WTC11 (cell line): ENCODE results near the gene CXCL16. TPM values are rescaled to one million over a fixed set of nuclear protein-coding genes. Genes with fewer than 3 reads are reported as not detected.

Experiments used
- ATAC-seq: fragments of 200-7000 bp; cut with Tn5 transposase; 2 replicates; pipeline ENCODE4 v1.10.0; 2021; ENCODE audit warnings: mild to moderate bottlenecking, moderate library complexity
- CTCF ChIA-PET: fragments of 300-600 bp; sonication (Branson Sonifier 250); formaldehyde crosslinking; loops from one replicate; lab custom pipeline; 2021; ENCODE audit warnings: antibody characterized with exemption; lab: Charles Lee
- POLR2A ChIA-PET: fragments of 350-600 bp; sonication (Branson Sonifier 250); formaldehyde crosslinking; loops from one replicate; lab custom pipeline; 2021; ENCODE audit warnings: antibody characterized with exemption; lab: Charles Lee
- DNase-seq: peaks from one replicate; pipeline ENCODE4 v3.0.0; 2021; ENCODE audit warnings: low spot score
- H3K27ac Mint-ChIP-seq: 2 replicates; pipeline ENCODE4 v1.8.0; 2021; ENCODE audit warnings: mixed read lengths
- H3K27me3 Mint-ChIP-seq: 2 replicates; pipeline ENCODE4 v1.8.0; 2021; ENCODE audit warnings: low read depth, mild to moderate bottlenecking, moderate library complexity, mixed read lengths
- H3K36me3 Mint-ChIP-seq: 2 replicates; pipeline ENCODE4 v1.8.0; 2021; ENCODE audit warnings: mixed read lengths
- H3K4me1 Mint-ChIP-seq: 2 replicates; pipeline ENCODE4 v1.8.0; 2022; ENCODE audit warnings: mixed read lengths
- H3K4me3 Mint-ChIP-seq: 2 replicates; pipeline ENCODE4 v1.8.0; 2021; ENCODE audit warnings: mild to moderate bottlenecking, moderate library complexity, mixed read lengths
- H3K9me3 Mint-ChIP-seq: 2 replicates; pipeline ENCODE4 v1.8.0; 2021; ENCODE audit warnings: mixed read lengths
- ATF1 ChIP-seq: sonication (generic); formaldehyde crosslinking; IDR thresholded peaks from 2 replicates; pipeline ENCODE4 v1.8.1; 2023; ENCODE audit warnings: mild to moderate bottlenecking, moderate library complexity, missing genetic modification reagents
- ELF4 ChIP-seq: sonication (generic); formaldehyde crosslinking; IDR thresholded peaks from 2 replicates; pipeline ENCODE4 v1.8.1; 2022; ENCODE audit warnings: low read depth, mild to moderate bottlenecking, moderate library complexity, missing genetic modification reagents
- FOXK1 ChIP-seq: sonication (generic); formaldehyde crosslinking; IDR thresholded peaks from 2 replicates; pipeline ENCODE4 v1.8.0; 2022; ENCODE audit warnings: mild to moderate bottlenecking, moderate library complexity, missing genetic modification reagents
- FOXP1 ChIP-seq: sonication (generic); formaldehyde crosslinking; IDR thresholded peaks from 2 replicates; pipeline ENCODE4 v1.8.0; 2022; ENCODE audit warnings: missing genetic modification reagents, mild to moderate bottlenecking, moderate library complexity, borderline replicate concordance
- GABPB1 ChIP-seq: sonication (generic); formaldehyde crosslinking; IDR thresholded peaks from 2 replicates; pipeline ENCODE4 v1.8.1; 2023; ENCODE audit warnings: mild to moderate bottlenecking, missing genetic modification reagents
- HMGA2 ChIP-seq: fragments of 250-450 bp; sonication (Bioruptor Pico); IDR thresholded peaks from 2 replicates; pipeline ENCODE4 v1.4.0; 2021; ENCODE audit warnings: mild to moderate bottlenecking, moderate library complexity
- IRF2 ChIP-seq: sonication (generic); formaldehyde crosslinking; IDR thresholded peaks from 2 replicates; pipeline ENCODE4 v1.8.0; 2022; ENCODE audit warnings: low read depth, missing genetic modification reagents, borderline replicate concordance
- MXD4 ChIP-seq: fragments of 250-450 bp; sonication (Bioruptor Pico); IDR thresholded peaks from 2 replicates; pipeline ENCODE4 v1.8.0; 2021; ENCODE audit warnings: mild to moderate bottlenecking, moderate library complexity, borderline replicate concordance
- NR1H2 ChIP-seq: sonication (generic); formaldehyde crosslinking; IDR thresholded peaks from 2 replicates; pipeline ENCODE4 v1.9.0; 2021; ENCODE audit warnings: mild to moderate bottlenecking, moderate library complexity, missing genetic modification reagents
- NR3C1 ChIP-seq: sonication (generic); formaldehyde crosslinking; conservative IDR thresholded peaks from 2 replicates; pipeline ENCODE4 v1.8.1; 2023; ENCODE audit warnings: low read depth, mild to moderate bottlenecking, missing genetic modification reagents
- OVOL2 ChIP-seq: fragments of 250-450 bp; sonication (Bioruptor Pico); IDR thresholded peaks from 2 replicates; pipeline ENCODE4 v1.9.0; 2021; ENCODE audit warnings: mild to moderate bottlenecking, borderline replicate concordance
- SMAD3 ChIP-seq: sonication (generic); formaldehyde crosslinking; IDR thresholded peaks from 2 replicates; pipeline ENCODE4 v1.8.0; 2022; ENCODE audit warnings: missing genetic modification reagents, mild to moderate bottlenecking, borderline replicate concordance
- TEAD4 ChIP-seq: sonication (generic); formaldehyde crosslinking; IDR thresholded peaks from 2 replicates; pipeline ENCODE4 v1.8.0; 2022; ENCODE audit warnings: mild to moderate bottlenecking, missing genetic modification reagents
- total RNA-seq: library from RNA; stranded (reverse); gene quantifications from 3 replicates; pipeline ENCODE4 v1.2.3, GENCODE V29; 2021
- TF ChIP-seq, protein P1 (sequence below): sonication (generic); formaldehyde crosslinking; IDR thresholded peaks from 2 replicates; pipeline ENCODE4 v1.8.1; 2023; ENCODE audit warnings: mild to moderate bottlenecking, missing genetic modification reagents, moderate library complexity
- TF ChIP-seq, protein P2 (sequence below): fragments of 250-450 bp; sonication (Bioruptor Pico); IDR thresholded peaks from 2 replicates; pipeline ENCODE4 v1.9.0; 2021; ENCODE audit warnings: mild to moderate bottlenecking
- TF ChIP-seq, protein P3 (sequence below): sonication (generic); formaldehyde crosslinking; IDR thresholded peaks from 2 replicates; pipeline ENCODE4 v1.8.1; 2022; ENCODE audit warnings: low read depth, mild to moderate bottlenecking, moderate library complexity, missing genetic modification reagents, borderline replicate concordance
- TF ChIP-seq, protein P4 (sequence below): sonication (generic); formaldehyde crosslinking; IDR thresholded peaks from 2 replicates; pipeline ENCODE4 v1.8.0; 2022; ENCODE audit warnings: mild to moderate bottlenecking, missing genetic modification reagents
- TF ChIP-seq, protein P5 (sequence below): fragments of 250-450 bp; sonication (Bioruptor Pico); IDR thresholded peaks from 2 replicates; pipeline ENCODE4 v1.8.0; 2021; ENCODE audit warnings: mild to moderate bottlenecking
- TF ChIP-seq, protein P6 (sequence below): sonication (generic); formaldehyde crosslinking; IDR thresholded peaks from 2 replicates; pipeline ENCODE4 v1.8.0; 2023; ENCODE audit warnings: missing genetic modification reagents
- TF ChIP-seq, protein P7 (sequence below): fragments of 250-450 bp; sonication (Bioruptor Pico); IDR thresholded peaks from 2 replicates; pipeline ENCODE4 v1.9.0; 2021; ENCODE audit warnings: mild to moderate bottlenecking
- TF ChIP-seq, protein P8 (sequence below): fragments of 200-600 bp; IDR thresholded peaks from 2 replicates; pipeline ENCODE4 v1.8.0; 2022; ENCODE audit warnings: antibody characterized with exemption

CXCL16 gene
- total RNA-seq, 1 experiment from 2014 or later: 3.8 TPM

DNA sequence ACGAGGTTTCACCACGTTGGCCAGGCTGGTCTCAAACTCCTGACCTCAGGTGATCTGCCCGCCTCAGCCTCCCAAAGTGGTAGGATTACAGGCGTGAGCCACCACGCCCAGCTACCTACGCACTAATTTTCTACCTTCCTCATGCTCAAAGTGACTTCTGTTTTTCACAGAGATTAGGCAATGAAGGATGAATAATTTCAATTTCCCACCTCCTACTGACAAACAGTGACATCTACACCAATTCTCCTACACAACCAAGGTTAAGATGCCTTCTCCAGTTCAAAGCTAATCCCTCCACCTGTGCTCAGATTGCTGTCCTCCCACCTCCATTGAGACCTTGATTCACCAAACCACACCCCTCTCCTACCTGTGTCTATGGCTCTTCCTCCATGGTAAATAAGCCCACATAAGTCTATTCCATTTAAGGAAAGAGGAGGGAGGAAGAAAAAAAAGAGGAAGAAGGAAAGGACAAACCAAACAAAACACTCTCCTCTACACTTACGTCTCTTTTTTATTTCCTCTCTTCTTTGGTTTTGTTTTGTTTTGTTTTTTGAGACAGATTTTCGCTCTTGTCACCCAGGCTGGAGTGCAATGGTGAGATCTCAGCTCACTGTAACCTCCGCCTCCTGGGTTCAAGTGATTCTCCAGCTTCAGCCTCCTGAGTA is 13.9 kb downstream of the CXCL16 start (continued):
- TF ChIP-seq SMAD3 (CRISPR knock-in tag) (no peak), TEAD4 (CRISPR knock-in tag) (no peak), GABPB1 (CRISPR knock-in tag) (no peak), HMGA2 (no peak), OVOL2 (CRISPR knock-in tag) (no peak)
- TF ChIP-seq, protein P1, sequence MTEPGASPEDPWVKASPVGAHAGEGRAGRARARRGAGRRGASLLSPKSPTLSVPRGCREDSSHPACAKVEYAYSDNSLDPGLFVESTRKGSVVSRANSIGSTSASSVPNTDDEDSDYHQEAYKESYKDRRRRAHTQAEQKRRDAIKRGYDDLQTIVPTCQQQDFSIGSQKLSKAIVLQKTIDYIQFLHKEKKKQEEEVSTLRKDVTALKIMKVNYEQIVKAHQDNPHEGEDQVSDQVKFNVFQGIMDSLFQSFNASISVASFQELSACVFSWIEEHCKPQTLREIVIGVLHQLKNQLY (CRISPR knock-in tag): no peak

DNA sequence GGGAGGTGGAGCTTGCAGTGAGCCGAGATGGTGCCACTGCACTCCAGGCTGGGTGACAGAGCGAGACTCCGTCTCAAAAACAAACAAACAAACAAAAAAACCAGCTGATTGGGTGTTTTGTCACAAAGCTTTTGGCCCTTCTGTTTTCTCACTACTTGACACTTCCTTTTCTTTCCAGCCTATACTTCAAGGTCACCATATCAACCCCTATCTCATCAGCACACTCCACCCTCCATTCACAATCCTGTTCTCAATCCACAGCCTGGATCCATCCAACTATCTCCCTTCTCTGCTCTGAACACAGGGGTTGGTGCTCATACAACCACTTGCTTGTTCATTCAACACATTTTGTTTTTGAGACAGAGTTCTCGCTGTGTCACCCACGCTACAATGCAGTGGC is 15.1 kb downstream of the CXCL16 start:
- DNase-seq (no peak), ATAC-seq (no peak)
- ChIA-PET POLR2A (no interaction called here), CTCF (interaction anchor here (0.6 kb wide), 1 partner anchor 83 kb away, joined by 3 read pairs; no protein-coding TSS in a partner anchor)
- H3K4me1 Mint-ChIP-seq: no peaks in the 10 kb centered on the region
- no peak overlapping the region for H3K27ac Mint-ChIP-seq
- peaks cover 7% of the 10 kb centered on the region for H3K36me3 Mint-ChIP-seq
- TF ChIP-seq, protein P2, sequence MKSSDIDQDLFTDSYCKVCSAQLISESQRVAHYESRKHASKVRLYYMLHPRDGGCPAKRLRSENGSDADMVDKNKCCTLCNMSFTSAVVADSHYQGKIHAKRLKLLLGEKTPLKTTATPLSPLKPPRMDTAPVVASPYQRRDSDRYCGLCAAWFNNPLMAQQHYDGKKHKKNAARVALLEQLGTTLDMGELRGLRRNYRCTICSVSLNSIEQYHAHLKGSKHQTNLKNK: no peak
- TF ChIP-seq, protein P3, sequence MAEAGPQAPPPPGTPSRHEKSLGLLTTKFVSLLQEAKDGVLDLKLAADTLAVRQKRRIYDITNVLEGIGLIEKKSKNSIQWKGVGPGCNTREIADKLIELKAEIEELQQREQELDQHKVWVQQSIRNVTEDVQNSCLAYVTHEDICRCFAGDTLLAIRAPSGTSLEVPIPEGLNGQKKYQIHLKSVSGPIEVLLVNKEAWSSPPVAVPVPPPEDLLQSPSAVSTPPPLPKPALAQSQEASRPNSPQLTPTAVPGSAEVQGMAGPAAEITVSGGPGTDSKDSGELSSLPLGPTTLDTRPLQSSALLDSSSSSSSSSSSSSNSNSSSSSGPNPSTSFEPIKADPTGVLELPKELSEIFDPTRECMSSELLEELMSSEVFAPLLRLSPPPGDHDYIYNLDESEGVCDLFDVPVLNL (CRISPR knock-in tag): no peak
- TF ChIP-seq, protein P4, sequence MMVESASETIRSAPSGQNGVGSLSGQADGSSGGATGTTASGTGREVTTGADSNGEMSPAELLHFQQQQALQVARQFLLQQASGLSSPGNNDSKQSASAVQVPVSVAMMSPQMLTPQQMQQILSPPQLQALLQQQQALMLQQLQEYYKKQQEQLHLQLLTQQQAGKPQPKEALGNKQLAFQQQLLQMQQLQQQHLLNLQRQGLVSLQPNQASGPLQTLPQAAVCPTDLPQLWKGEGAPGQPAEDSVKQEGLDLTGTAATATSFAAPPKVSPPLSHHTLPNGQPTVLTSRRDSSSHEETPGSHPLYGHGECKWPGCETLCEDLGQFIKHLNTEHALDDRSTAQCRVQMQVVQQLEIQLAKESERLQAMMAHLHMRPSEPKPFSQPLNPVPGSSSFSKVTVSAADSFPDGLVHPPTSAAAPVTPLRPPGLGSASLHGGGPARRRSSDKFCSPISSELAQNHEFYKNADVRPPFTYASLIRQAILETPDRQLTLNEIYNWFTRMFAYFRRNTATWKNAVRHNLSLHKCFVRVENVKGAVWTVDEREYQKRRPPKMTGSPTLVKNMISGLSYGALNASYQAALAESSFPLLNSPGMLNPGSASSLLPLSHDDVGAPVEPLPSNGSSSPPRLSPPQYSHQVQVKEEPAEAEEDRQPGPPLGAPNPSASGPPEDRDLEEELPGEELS (CRISPR knock-in tag): no peak
- TF ChIP-seq FOXP1 (CRISPR knock-in tag): no peak
- TF ChIP-seq, protein P5, sequence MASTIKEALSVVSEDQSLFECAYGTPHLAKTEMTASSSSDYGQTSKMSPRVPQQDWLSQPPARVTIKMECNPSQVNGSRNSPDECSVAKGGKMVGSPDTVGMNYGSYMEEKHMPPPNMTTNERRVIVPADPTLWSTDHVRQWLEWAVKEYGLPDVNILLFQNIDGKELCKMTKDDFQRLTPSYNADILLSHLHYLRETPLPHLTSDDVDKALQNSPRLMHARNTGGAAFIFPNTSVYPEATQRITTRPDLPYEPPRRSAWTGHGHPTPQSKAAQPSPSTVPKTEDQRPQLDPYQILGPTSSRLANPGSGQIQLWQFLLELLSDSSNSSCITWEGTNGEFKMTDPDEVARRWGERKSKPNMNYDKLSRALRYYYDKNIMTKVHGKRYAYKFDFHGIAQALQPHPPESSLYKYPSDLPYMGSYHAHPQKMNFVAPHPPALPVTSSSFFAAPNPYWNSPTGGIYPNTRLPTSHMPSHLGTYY (CRISPR knock-in tag): no peak
- no peak for TF ChIP-seq ELF4 (CRISPR knock-in tag)
- no peak for TF ChIP-seq NR3C1
- TF ChIP-seq, protein P6, sequence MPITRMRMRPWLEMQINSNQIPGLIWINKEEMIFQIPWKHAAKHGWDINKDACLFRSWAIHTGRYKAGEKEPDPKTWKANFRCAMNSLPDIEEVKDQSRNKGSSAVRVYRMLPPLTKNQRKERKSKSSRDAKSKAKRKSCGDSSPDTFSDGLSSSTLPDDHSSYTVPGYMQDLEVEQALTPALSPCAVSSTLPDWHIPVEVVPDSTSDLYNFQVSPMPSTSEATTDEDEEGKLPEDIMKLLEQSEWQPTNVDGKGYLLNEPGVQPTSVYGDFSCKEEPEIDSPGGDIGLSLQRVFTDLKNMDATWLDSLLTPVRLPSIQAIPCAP: no peak
- TF ChIP-seq, protein P7, sequence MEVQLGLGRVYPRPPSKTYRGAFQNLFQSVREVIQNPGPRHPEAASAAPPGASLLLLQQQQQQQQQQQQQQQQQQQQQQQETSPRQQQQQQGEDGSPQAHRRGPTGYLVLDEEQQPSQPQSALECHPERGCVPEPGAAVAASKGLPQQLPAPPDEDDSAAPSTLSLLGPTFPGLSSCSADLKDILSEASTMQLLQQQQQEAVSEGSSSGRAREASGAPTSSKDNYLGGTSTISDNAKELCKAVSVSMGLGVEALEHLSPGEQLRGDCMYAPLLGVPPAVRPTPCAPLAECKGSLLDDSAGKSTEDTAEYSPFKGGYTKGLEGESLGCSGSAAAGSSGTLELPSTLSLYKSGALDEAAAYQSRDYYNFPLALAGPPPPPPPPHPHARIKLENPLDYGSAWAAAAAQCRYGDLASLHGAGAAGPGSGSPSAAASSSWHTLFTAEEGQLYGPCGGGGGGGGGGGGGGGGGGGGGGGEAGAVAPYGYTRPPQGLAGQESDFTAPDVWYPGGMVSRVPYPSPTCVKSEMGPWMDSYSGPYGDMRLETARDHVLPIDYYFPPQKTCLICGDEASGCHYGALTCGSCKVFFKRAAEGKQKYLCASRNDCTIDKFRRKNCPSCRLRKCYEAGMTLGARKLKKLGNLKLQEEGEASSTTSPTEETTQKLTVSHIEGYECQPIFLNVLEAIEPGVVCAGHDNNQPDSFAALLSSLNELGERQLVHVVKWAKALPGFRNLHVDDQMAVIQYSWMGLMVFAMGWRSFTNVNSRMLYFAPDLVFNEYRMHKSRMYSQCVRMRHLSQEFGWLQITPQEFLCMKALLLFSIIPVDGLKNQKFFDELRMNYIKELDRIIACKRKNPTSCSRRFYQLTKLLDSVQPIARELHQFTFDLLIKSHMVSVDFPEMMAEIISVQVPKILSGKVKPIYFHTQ (CRISPR knock-in tag): no peak
- TF ChIP-seq ATF1 (CRISPR knock-in tag): no peak
- TF ChIP-seq FOXK1 (CRISPR knock-in tag): no peak
- TF ChIP-seq NR1H2: no peak
- TF ChIP-seq, protein P8, sequence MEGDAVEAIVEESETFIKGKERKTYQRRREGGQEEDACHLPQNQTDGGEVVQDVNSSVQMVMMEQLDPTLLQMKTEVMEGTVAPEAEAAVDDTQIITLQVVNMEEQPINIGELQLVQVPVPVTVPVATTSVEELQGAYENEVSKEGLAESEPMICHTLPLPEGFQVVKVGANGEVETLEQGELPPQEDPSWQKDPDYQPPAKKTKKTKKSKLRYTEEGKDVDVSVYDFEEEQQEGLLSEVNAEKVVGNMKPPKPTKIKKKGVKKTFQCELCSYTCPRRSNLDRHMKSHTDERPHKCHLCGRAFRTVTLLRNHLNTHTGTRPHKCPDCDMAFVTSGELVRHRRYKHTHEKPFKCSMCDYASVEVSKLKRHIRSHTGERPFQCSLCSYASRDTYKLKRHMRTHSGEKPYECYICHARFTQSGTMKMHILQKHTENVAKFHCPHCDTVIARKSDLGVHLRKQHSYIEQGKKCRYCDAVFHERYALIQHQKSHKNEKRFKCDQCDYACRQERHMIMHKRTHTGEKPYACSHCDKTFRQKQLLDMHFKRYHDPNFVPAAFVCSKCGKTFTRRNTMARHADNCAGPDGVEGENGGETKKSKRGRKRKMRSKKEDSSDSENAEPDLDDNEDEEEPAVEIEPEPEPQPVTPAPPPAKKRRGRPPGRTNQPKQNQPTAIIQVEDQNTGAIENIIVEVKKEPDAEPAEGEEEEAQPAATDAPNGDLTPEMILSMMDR: no peak
- TF ChIP-seq, protein P1 (CRISPR knock-in tag): no peak
- TF ChIP-seq MXD4 (CRISPR knock-in tag): no peak
- no peak for TF ChIP-seq IRF2 (CRISPR knock-in tag)
- no peak overlapping the region for H3K4me3 Mint-ChIP-seq
- H3K9me3 Mint-ChIP-seq: no peaks in the 10 kb centered on the region
- peaks cover 5% of the 10 kb centered on the region; the same call in 1 of the 2 replicates for H3K27me3 Mint-ChIP-seq
